RWPE2 (cell line): Measurements from ENCODE around the gene RSAD2.

Experiments
- ATAC-seq: fragments of 200-7000 bp; cut with Tn5 transposase; 3 replicates; pipeline ENCODE4 v1.9.1; 2021; ENCODE audit warnings: low read depth
- DNase-seq: peaks from one replicate; pipeline ENCODE4 v3.0.0-alpha.2; 2020; ENCODE audit warnings: low spot score
- H3K27ac ChIP-seq: fragments of 450-650 bp; 2 replicates; pipeline ENCODE4 v1.5.1; 2017; ENCODE audit warnings: mild to moderate bottlenecking; ENCODE audit not compliant: poor library complexity, severe bottlenecking
- H3K27me3 ChIP-seq: fragments of 250-450 bp; sonication (Bioruptor Pico); 2 replicates; pipeline ENCODE4 v1.5.1; 2021; ENCODE audit warnings: mild to moderate bottlenecking, moderate library complexity; ENCODE audit not compliant: insufficient read depth, poor library complexity, severe bottlenecking
- H3K36me3 ChIP-seq: fragments of 250-450 bp; sonication (Bioruptor Pico); 2 replicates; pipeline ENCODE4 v1.5.1; 2020; ENCODE audit warnings: low read depth, mild to moderate bottlenecking, moderate library complexity
- H3K4me1 ChIP-seq: fragments of 250-450 bp; sonication (Bioruptor Pico); 2 replicates; pipeline ENCODE4 v1.5.1; 2021; ENCODE audit warnings: mild to moderate bottlenecking, moderate library complexity; ENCODE audit not compliant: insufficient read depth, poor library complexity, severe bottlenecking
- H3K4me3 ChIP-seq: fragments of 250-450 bp; sonication (Bioruptor Pico); 2 replicates; pipeline ENCODE4 v1.5.1; 2021; ENCODE audit warnings: mild to moderate bottlenecking, moderate library complexity; ENCODE audit not compliant: severe bottlenecking
- H3K9me3 ChIP-seq: fragments of 250-450 bp; sonication (Bioruptor Pico); 2 replicates; pipeline ENCODE4 v1.5.1; 2021; ENCODE audit warnings: mild to moderate bottlenecking, moderate library complexity; ENCODE audit not compliant: severe bottlenecking
- CTCF ChIP-seq: fragments of 450-650 bp; IDR thresholded peaks from one replicate; pipeline ENCODE4 v1.5.1; 2017; ENCODE audit warnings: mild to moderate bottlenecking, moderate library complexity; ENCODE audit not compliant: poor library complexity, severe bottlenecking

Gene RSAD2

GRCh38 chr2:6833300-6833604 is 44.3 kb upstream of the RSAD2 start:
- H3K9me3 ChIP-seq: peaks cover 9% of the 10 kb centered on the region
- TF ChIP-seq CTCF: no peak
- H3K4me1 ChIP-seq: no peaks in the 10 kb centered on the region
- no peaks in the 10 kb centered on the region for H3K36me3 ChIP-seq
- no peak overlapping the region for H3K4me3 ChIP-seq
- H3K27me3 ChIP-seq: no peaks in the 10 kb centered on the region
- no peak overlapping the region for H3K27ac ChIP-seq
- DNase-seq: no peak
- ATAC-seq: no peak

GRCh38 chr2:6834163-6834562 is 43.4 kb upstream of the RSAD2 start:
- DNase-seq (no peak), ATAC-seq (no peak)
- no peaks in the 10 kb centered on the region for H3K36me3 ChIP-seq
- H3K4me1 ChIP-seq: no peaks in the 10 kb centered on the region
- no peak overlapping the region for H3K27ac ChIP-seq
- no peaks in the 10 kb centered on the region for H3K27me3 ChIP-seq
- peaks cover 9% of the 10 kb centered on the region for H3K9me3 ChIP-seq
- H3K4me3 ChIP-seq: no peak overlapping the region
- TF ChIP-seq CTCF: no peak

GRCh38 chr2:6835467-6835866 is 42.1 kb upstream of the RSAD2 start:
- no peaks in the 10 kb centered on the region for H3K36me3 ChIP-seq
- H3K4me3 ChIP-seq: no peak overlapping the region
- H3K27me3 ChIP-seq: no peaks in the 10 kb centered on the region
- H3K4me1 ChIP-seq: no peaks in the 10 kb centered on the region
- H3K9me3 ChIP-seq: peaks cover 9% of the 10 kb centered on the region
- DNase-seq: no peak
- no peak for TF ChIP-seq CTCF
- ATAC-seq: no peak
- H3K27ac ChIP-seq: no peak overlapping the region

GRCh38 chr2:6838673-6839319 is 38.8 kb upstream of the RSAD2 start:
- no peak for TF ChIP-seq CTCF
- Histone ChIP-seq H3K27ac (no peak overlapping the region), H3K4me1 (no peaks in the 10 kb centered on the region), H3K4me3 (no peak overlapping the region), H3K36me3 (no peaks in the 10 kb centered on the region), H3K27me3 (no peaks in the 10 kb centered on the region), H3K9me3 (peaks cover 9% of the 10 kb centered on the region)
- DNase-seq (no peak), ATAC-seq (no peak)

- Histone ChIP-seq H3K36me3 (no peaks in the 10 kb centered on the region), H3K4me1 (no peaks in the 10 kb centered on the region), H3K27ac (no peak overlapping the region), H3K9me3 (peaks cover 24% of the 10 kb centered on the region), H3K4me3 (no peak overlapping the region), H3K27me3 (no peaks in the 10 kb centered on the region)
- TF ChIP-seq CTCF: no peak
- ATAC-seq (no peak), DNase-seq (no peak)
Observed at GRCh38 chr2:6841537-6842287, 35.9 kb upstream of the RSAD2 start.
